Dendritic cell treated with granulocyte-macrophage colony-stimulating factor and Interleukin-4, amounts not matched to agents 40 ng/mL and 50 ng/mL, for 4 days (primary cell): ENCODE results near the gene AGAP1.

Experiments
- H3K27ac Mint-ChIP-seq: one replicate; pipeline ENCODE4 v1.8.0; 2022; ENCODE audit warnings: mild to moderate bottlenecking, mixed read lengths
- H3K27me3 Mint-ChIP-seq: one replicate; pipeline ENCODE4 v1.8.0; 2022; ENCODE audit warnings: mild to moderate bottlenecking, mixed read lengths
- H3K36me3 Mint-ChIP-seq: one replicate; pipeline ENCODE4 v1.8.0; 2022; ENCODE audit warnings: low read depth, mixed read lengths
- H3K4me1 Mint-ChIP-seq: one replicate; pipeline ENCODE4 v1.8.0; 2022; ENCODE audit warnings: low read depth, mixed read lengths
- H3K4me3 Mint-ChIP-seq: one replicate; pipeline ENCODE4 v1.8.0; 2022; ENCODE audit warnings: mild to moderate bottlenecking, moderate library complexity, mixed read lengths
- H3K9me3 Mint-ChIP-seq: one replicate; pipeline ENCODE4 v1.8.0; 2022; ENCODE audit warnings: mixed read lengths
- intact Hi-C: fragments of 100-400 bp; cut with micrococcal nuclease; formaldehyde crosslinking; loops from one replicate; pipeline ENCODE4 v1.15.0; 2022

Gene AGAP1

GRCh38 chr2:236166796-236167296, 673.0 kb downstream of the AGAP1 start:
- intact Hi-C loops, result no loop called here
- peaks cover 90% of the 10 kb centered on the region for H3K27me3 Mint-ChIP-seq
- H3K27ac Mint-ChIP-seq, result no peak overlapping the region
- H3K4me3 Mint-ChIP-seq, result no peak overlapping the region
- H3K36me3 Mint-ChIP-seq, result no peaks in the 10 kb centered on the region
- no peaks in the 10 kb centered on the region for H3K9me3 Mint-ChIP-seq
- H3K4me1 Mint-ChIP-seq, result peaks cover 10% of the 10 kb centered on the region

- H3K4me3 Mint-ChIP-seq, result peak overlapping the region; percentile 9
- no peaks in the 10 kb centered on the region for H3K9me3 Mint-ChIP-seq
- H3K27me3 Mint-ChIP-seq, result peaks cover 90% of the 10 kb centered on the region
- no peaks in the 10 kb centered on the region for H3K36me3 Mint-ChIP-seq
- H3K27ac Mint-ChIP-seq, result no peak overlapping the region
- intact Hi-C loops, result no loop called here
- H3K4me1 Mint-ChIP-seq, result peaks cover 10% of the 10 kb centered on the region
Measured at GRCh38 chr2:236167297-236168109, 673.7 kb downstream of the AGAP1 start.

GRCh38 chr2:236168110-236169080, 674.6 kb downstream of the AGAP1 start, which contains the start of gene GBX2:
TSS of gene GBX2 (minus strand) at chr2:236168386. CDS start at chr2:236167971, 415 bp downstream.
- intact Hi-C loops, result no loop called here
- H3K4me3 Mint-ChIP-seq, result peak within 1 kb of the TSS; percentile 9
- peaks cover 90% of the 10 kb centered on the region for H3K27me3 Mint-ChIP-seq
- no peaks in the 10 kb centered on the region for H3K9me3 Mint-ChIP-seq
- H3K27ac Mint-ChIP-seq, result no peak within 1 kb of the TSS
- H3K4me1 Mint-ChIP-seq, result peaks cover 10% of the 10 kb centered on the region
- H3K36me3 Mint-ChIP-seq, result no peaks in the 10 kb centered on the region

GRCh38 chr2:236169151-236169721, 675.4 kb downstream of the AGAP1 start:
- Mint-ChIP-seq H3K27ac (no peak overlapping the region), H3K27me3 (peaks cover 92% of the 10 kb centered on the region), H3K4me1 (peaks cover 10% of the 10 kb centered on the region), H3K36me3 (no peaks in the 10 kb centered on the region), H3K9me3 (no peaks in the 10 kb centered on the region), H3K4me3 (no peak overlapping the region)
- intact Hi-C loops, result no loop called here

- Mint-ChIP-seq H3K4me3 (no peak overlapping the region), H3K27ac (no peak overlapping the region), H3K4me1 (peaks cover 13% of the 10 kb centered on the region), H3K9me3 (no peaks in the 10 kb centered on the region), H3K27me3 (peaks cover 92% of the 10 kb centered on the region), H3K36me3 (no peaks in the 10 kb centered on the region)
- intact Hi-C loops, result no loop called here
Measured at GRCh38 chr2:236169741-236170589, 676.1 kb downstream of the AGAP1 start.

GRCh38 chr2:236170590-236171165, 676.8 kb downstream of the AGAP1 start:
- Mint-ChIP-seq H3K27me3 (peaks cover 93% of the 10 kb centered on the region), H3K27ac (no peak overlapping the region), H3K36me3 (no peaks in the 10 kb centered on the region), H3K9me3 (no peaks in the 10 kb centered on the region), H3K4me1 (peaks cover 20% of the 10 kb centered on the region), H3K4me3 (no peak overlapping the region)
- intact Hi-C loops, result no loop called here

GRCh38 chr2:236171181-236171679, 677.4 kb downstream of the AGAP1 start:
- H3K4me1 Mint-ChIP-seq, result peaks cover 20% of the 10 kb centered on the region
- no peaks in the 10 kb centered on the region for H3K36me3 Mint-ChIP-seq
- no peaks in the 10 kb centered on the region for H3K9me3 Mint-ChIP-seq
- intact Hi-C loops, result no loop called here
- peaks cover 93% of the 10 kb centered on the region for H3K27me3 Mint-ChIP-seq
- H3K4me3 Mint-ChIP-seq, result no peak overlapping the region
- H3K27ac Mint-ChIP-seq, result no peak overlapping the region

- Mint-ChIP-seq H3K4me1 (peaks cover 14% of the 10 kb centered on the region), H3K27me3 (peaks cover 92% of the 10 kb centered on the region), H3K9me3 (no peaks in the 10 kb centered on the region), H3K36me3 (no peaks in the 10 kb centered on the region), H3K4me3 (no peak overlapping the region), H3K27ac (no peak overlapping the region)
- intact Hi-C loops, result no loop called here
Measured at GRCh38 chr2:236171680-236172254, 677.9 kb downstream of the AGAP1 start.

- intact Hi-C loops, result no loop called here
- no peak overlapping the region for H3K4me3 Mint-ChIP-seq
- no peaks in the 10 kb centered on the region for H3K36me3 Mint-ChIP-seq
- H3K27me3 Mint-ChIP-seq, result peaks cover 93% of the 10 kb centered on the region
- H3K9me3 Mint-ChIP-seq, result no peaks in the 10 kb centered on the region
- no peak overlapping the region for H3K27ac Mint-ChIP-seq
- peaks cover 11% of the 10 kb centered on the region for H3K4me1 Mint-ChIP-seq
Measured at GRCh38 chr2:236172255-236173035, 678.6 kb downstream of the AGAP1 start.

- intact Hi-C loops, result no loop called here
- Mint-ChIP-seq H3K27ac (no peak overlapping the region), H3K36me3 (no peaks in the 10 kb centered on the region), H3K9me3 (no peaks in the 10 kb centered on the region), H3K27me3 (peaks cover 98% of the 10 kb centered on the region), H3K4me1 (peaks cover 14% of the 10 kb centered on the region), H3K4me3 (no peak overlapping the region)
Measured at GRCh38 chr2:236173036-236173728, 679.3 kb downstream of the AGAP1 start.

GRCh38 chr2:236173729-236174607, 680.1 kb downstream of the AGAP1 start:
- Mint-ChIP-seq H3K4me3 (no peak overlapping the region), H3K4me1 (peaks cover 19% of the 10 kb centered on the region), H3K9me3 (no peaks in the 10 kb centered on the region), H3K27me3 (peaks cover 98% of the 10 kb centered on the region), H3K27ac (no peak overlapping the region), H3K36me3 (no peaks in the 10 kb centered on the region)
- intact Hi-C loops, result no loop called here
